PC-9 (cell line): ENCODE data around the gene TBX3. TPM values are rescaled to one million over a fixed set of nuclear protein-coding genes. Genes with fewer than 3 reads are reported as not detected.

Source experiments
- BruUV-seq: library from RNA; stranded (reverse); fragments of 400-500 nt; replicated peaks from 2 replicates; lab custom pipeline; 2021; lab: Mats Ljungman, UMichigan
- CTCF ChIA-PET: fragments of 300-600 bp; sonication (Branson Sonifier 250); formaldehyde crosslinking; loops from one replicate; lab custom pipeline; 2022; ENCODE audit warnings: antibody characterized with exemption; lab: Charles Lee
- POLR2A ChIA-PET: fragments of 300-600 bp; sonication (Branson Sonifier 250); formaldehyde crosslinking; loops from one replicate; lab custom pipeline; 2022; ENCODE audit warnings: antibody characterized with exemption; ENCODE audit not compliant: unreplicated experiment; lab: Charles Lee
- DNase-seq, 2 experiments: peaks; one replicate each; pipeline versions ENCODE4 v3.0.0 to v3.0.0-alpha.2; 2015 to 2022; ENCODE audit warnings: mixed read lengths in 1 of 2
- H2AFZ ChIP-seq: fragments of 200-600 bp; sonication (generic); 2 replicates; pipeline ENCODE4 v1.8.1; 2017; ENCODE audit warnings: antibody characterized with exemption
- H3F3A ChIP-seq: fragments of 200-600 bp; sonication (generic); 2 replicates; pipeline ENCODE4 v1.8.1; 2017; ENCODE audit warnings: antibody characterized with exemption, mild to moderate bottlenecking, low read depth; ENCODE audit not compliant: insufficient read depth
- H3K27ac ChIP-seq: fragments of 200-600 bp; sonication (generic); 2 replicates; pipeline ENCODE4 v1.6.1; 2016; ENCODE audit warnings: mixed run types
- H3K27me3 ChIP-seq: fragments of 200-600 bp; sonication (generic); 2 replicates; pipeline ENCODE4 v1.6.1; 2016; ENCODE audit warnings: low read depth, mixed run types; ENCODE audit not compliant: insufficient read depth
- H3K36me3 ChIP-seq: fragments of 200-600 bp; sonication (generic); 2 replicates; pipeline ENCODE4 v1.6.1; 2016; ENCODE audit warnings: low read depth, mixed run types
- H3K4me1 ChIP-seq: fragments of 200-600 bp; sonication (generic); replicated peaks from 2 replicates; pipeline ENCODE4 v1.6.1; 2016; ENCODE audit warnings: mixed run types; ENCODE audit not compliant: insufficient read depth
- H3K4me2 ChIP-seq: fragments of 200-600 bp; sonication (generic); 2 replicates; pipeline ENCODE4 v1.6.1; 2017; ENCODE audit warnings: mixed run types
- H3K4me3 ChIP-seq: fragments of 200-600 bp; sonication (generic); 2 replicates; pipeline ENCODE4 v1.6.1; 2016; ENCODE audit warnings: mixed run types
- H3K79me2 ChIP-seq: fragments of 200-600 bp; sonication (generic); 2 replicates; pipeline ENCODE4 v1.6.1; 2017; ENCODE audit warnings: low read depth, mixed run types
- H3K9me2 ChIP-seq: fragments of 200-600 bp; sonication (generic); 2 replicates; pipeline ENCODE4 v1.8.1; 2017; ENCODE audit warnings: mild to moderate bottlenecking; ENCODE audit not compliant: insufficient read depth
- H3K9me3 ChIP-seq: fragments of 200-600 bp; sonication (generic); 2 replicates; pipeline ENCODE4 v1.8.1; 2016; ENCODE audit warnings: low read depth; ENCODE audit not compliant: insufficient read depth
- H4K20me1 ChIP-seq: fragments of 200-600 bp; sonication (generic); 2 replicates; pipeline ENCODE4 v1.8.1; 2017; ENCODE audit not compliant: insufficient read depth
- CTCF ChIP-seq: fragments of 200-600 bp; sonication (generic); conservative IDR thresholded peaks from 2 replicates; pipeline ENCODE4 v1.6.1; 2017; ENCODE audit warnings: mixed run types, antibody characterized with exemption, mild to moderate bottlenecking, moderate library complexity
- EZH2 ChIP-seq: fragments of 200-600 bp; sonication (generic); IDR thresholded peaks from 2 replicates; pipeline ENCODE4 v1.8.0; 2017; ENCODE audit warnings: antibody characterized with exemption, low read depth
- intact Hi-C: fragments of 100-400 bp; cut with micrococcal nuclease; formaldehyde crosslinking; loops from one replicate; pipeline ENCODE4 v1.10.0; 2022; ENCODE audit not compliant: unreplicated experiment
- total RNA-seq: library from RNA; stranded (reverse); gene quantifications from 2 replicates; pipeline ENCODE4 v1.2.3, GENCODE V29; 2021

TBX3 gene
- total RNA-seq, 1 experiment from 2014 or later, result not detected

GRCh38 chr12:114695305-114695592 lies 11.3 kb upstream of the TBX3 start:
- TF ChIP-seq EZH2, result no peak
- TF ChIP-seq CTCF, result no peak
- Histone ChIP-seq H2AFZ (no peak overlapping the region), H3K27me3 (peaks cover 99% of the 10 kb centered on the region), H3K4me3 (no peak overlapping the region), H4K20me1 (no peaks in the 10 kb centered on the region), H3K4me1 (no peaks in the 10 kb centered on the region), H3K27ac (no peak overlapping the region), H3K9me3 (no peaks in the 10 kb centered on the region), H3F3A (no peaks in the 10 kb centered on the region), H3K4me2 (no peak overlapping the region), H3K36me3 (no peaks in the 10 kb centered on the region), H3K79me2 (no peaks in the 10 kb centered on the region), H3K9me2 (no peaks in the 10 kb centered on the region)
- POLR2A ChIA-PET, result no interaction called here
- BruUV-seq, result no TSS peak
- CTCF ChIA-PET, result no interaction called here
- intact Hi-C loops, result no loop called here
- DNase-seq, result no peak

GRCh38 chr12:114694436-114695304 lies 10.7 kb upstream of the TBX3 start:
- H3K9me2 ChIP-seq, result no peaks in the 10 kb centered on the region
- TF ChIP-seq EZH2 (no peak), CTCF (no peak)
- H3F3A ChIP-seq, result no peaks in the 10 kb centered on the region
- no TSS peak for BruUV-seq
- no peak overlapping the region for H3K4me3 ChIP-seq
- intact Hi-C loops, result no loop called here
- no peaks in the 10 kb centered on the region for H3K79me2 ChIP-seq
- DNase-seq, result no peak
- ChIA-PET POLR2A (no interaction called here), CTCF (no interaction called here)
- H2AFZ ChIP-seq, result no peak overlapping the region
- H3K27ac ChIP-seq, result no peak overlapping the region
- peaks cover 98% of the 10 kb centered on the region for H3K27me3 ChIP-seq
- H3K4me2 ChIP-seq, result no peak overlapping the region
- no peaks in the 10 kb centered on the region for H4K20me1 ChIP-seq
- H3K36me3 ChIP-seq, result no peaks in the 10 kb centered on the region
- no peaks in the 10 kb centered on the region for H3K9me3 ChIP-seq
- no peaks in the 10 kb centered on the region for H3K4me1 ChIP-seq

- H2AFZ ChIP-seq, result no peak overlapping the region
- no peaks in the 10 kb centered on the region for H3K9me2 ChIP-seq
- H4K20me1 ChIP-seq, result no peaks in the 10 kb centered on the region
- H3K27ac ChIP-seq, result no peak overlapping the region
- ChIA-PET POLR2A (no interaction called here), CTCF (no interaction called here)
- DNase-seq, result no peak
- BruUV-seq, result no TSS peak
- peaks cover 97% of the 10 kb centered on the region for H3K27me3 ChIP-seq
- TF ChIP-seq EZH2 (no peak), CTCF (no peak)
- H3F3A ChIP-seq, result no peaks in the 10 kb centered on the region
- no peaks in the 10 kb centered on the region for H3K9me3 ChIP-seq
- no peaks in the 10 kb centered on the region for H3K79me2 ChIP-seq
- H3K4me2 ChIP-seq, result no peak overlapping the region
- no peaks in the 10 kb centered on the region for H3K36me3 ChIP-seq
- H3K4me3 ChIP-seq, result no peak overlapping the region
- intact Hi-C loops, result no loop called here
- no peaks in the 10 kb centered on the region for H3K4me1 ChIP-seq
These were observed 9.6 kb upstream of the TBX3 start for GRCh38 chr12:114693532-114693931.
